NB4 (cell line): Measurements from ENCODE around the gene ERVH48-1.

Experiments
- DNase-seq: peaks from one replicate; pipeline ENCODE4 v3.0.0; 2010; ENCODE audit warnings: low read depth
- H3K4me3 ChIP-seq: one replicate; pipeline ENCODE4 v1.5.1; 2011; ENCODE audit warnings: mild to moderate bottlenecking, low read depth, low read length, moderate library complexity
- MAX ChIP-seq: IDR thresholded peaks from 2 replicates; pipeline ENCODE4 v1.6.1; 2011; ENCODE audit warnings: low read depth, low read length
- MYC ChIP-seq: IDR thresholded peaks from 2 replicates; pipeline ENCODE4 v1.6.1; 2011; ENCODE audit warnings: low read depth, low read length
- POLR2A ChIP-seq: IDR thresholded peaks from 2 replicates; pipeline ENCODE4 v1.6.1; 2011; ENCODE audit warnings: mild to moderate bottlenecking; ENCODE audit not compliant: insufficient read length; ENCODE audit errors: extremely low read depth
- TF ChIP-seq, protein P1 (sequence below): IDR thresholded peaks from one replicate; pipeline ENCODE4 v1.5.1; 2012; ENCODE audit warnings: low read depth, low read length

ERVH48-1 gene

GRCh38 chr21:42925114-42925926 lies at the start of gene ERVH48-1:
Gene ERVH48-1 (minus strand): TSS chr21:42925630. CDS start chr21:42919006, 6,624 bp downstream.
- TF ChIP-seq MAX = no peak
- TF ChIP-seq, protein P1, sequence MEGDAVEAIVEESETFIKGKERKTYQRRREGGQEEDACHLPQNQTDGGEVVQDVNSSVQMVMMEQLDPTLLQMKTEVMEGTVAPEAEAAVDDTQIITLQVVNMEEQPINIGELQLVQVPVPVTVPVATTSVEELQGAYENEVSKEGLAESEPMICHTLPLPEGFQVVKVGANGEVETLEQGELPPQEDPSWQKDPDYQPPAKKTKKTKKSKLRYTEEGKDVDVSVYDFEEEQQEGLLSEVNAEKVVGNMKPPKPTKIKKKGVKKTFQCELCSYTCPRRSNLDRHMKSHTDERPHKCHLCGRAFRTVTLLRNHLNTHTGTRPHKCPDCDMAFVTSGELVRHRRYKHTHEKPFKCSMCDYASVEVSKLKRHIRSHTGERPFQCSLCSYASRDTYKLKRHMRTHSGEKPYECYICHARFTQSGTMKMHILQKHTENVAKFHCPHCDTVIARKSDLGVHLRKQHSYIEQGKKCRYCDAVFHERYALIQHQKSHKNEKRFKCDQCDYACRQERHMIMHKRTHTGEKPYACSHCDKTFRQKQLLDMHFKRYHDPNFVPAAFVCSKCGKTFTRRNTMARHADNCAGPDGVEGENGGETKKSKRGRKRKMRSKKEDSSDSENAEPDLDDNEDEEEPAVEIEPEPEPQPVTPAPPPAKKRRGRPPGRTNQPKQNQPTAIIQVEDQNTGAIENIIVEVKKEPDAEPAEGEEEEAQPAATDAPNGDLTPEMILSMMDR = no peak
- TF ChIP-seq MYC = no peak
- no peak for TF ChIP-seq POLR2A
- H3K4me3 ChIP-seq = no peak within 1 kb of the TSS
- peak; percentile 68 for DNase-seq

GRCh38 chr21:42973991-42974831 lies 48.8 kb upstream of the ERVH48-1 start, which contains the start of gene PKNOX1:
Gene PKNOX1 (plus strand): TSS chr21:42974562. CDS start chr21:43004382, 29,820 bp downstream.
- H3K4me3 ChIP-seq = peak within 1 kb of the TSS; percentile 87
- peak; percentile 98 for DNase-seq
- TF ChIP-seq MAX = peak; percentile 72
- TF ChIP-seq, protein P1 = no peak
- peak; percentile 54 for TF ChIP-seq POLR2A
- TF ChIP-seq MYC = peak; percentile 67

DNA sequence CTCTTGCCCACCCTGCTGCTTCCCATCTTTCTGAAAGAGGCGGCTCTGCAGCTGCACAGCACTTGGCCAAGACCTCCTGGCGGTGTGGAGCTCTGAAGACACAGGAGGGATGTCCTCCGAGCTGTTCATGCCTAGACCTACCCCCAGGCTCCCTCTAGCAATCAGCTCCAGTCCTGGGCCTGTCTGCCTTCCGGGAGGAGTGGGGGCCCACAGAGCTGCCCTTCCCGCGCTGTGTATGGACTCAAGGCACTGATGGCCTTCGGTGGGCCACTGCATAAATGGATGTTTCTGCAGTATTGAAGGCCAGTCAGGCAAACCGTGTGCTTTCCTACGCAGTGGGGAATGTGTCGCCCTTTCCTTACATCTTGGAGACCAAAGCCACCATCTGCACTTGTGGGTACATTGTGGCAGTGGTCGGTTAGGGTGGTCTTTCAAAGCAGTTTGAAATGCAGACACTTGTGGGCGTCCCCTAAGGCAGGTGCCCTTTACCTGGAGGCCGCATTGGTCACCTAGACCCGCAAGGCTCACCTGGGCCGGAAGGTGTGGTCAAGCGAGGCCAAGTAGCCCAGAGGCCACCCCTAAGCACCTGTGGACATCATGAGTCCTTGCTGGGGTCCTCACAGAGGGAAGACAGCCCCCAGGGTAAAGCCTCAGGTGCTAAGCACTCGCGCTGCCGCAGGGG lies 48.0 kb upstream of the ERVH48-1 start:
- H3K4me3 ChIP-seq = peak overlapping the region; percentile 53
- no peak for TF ChIP-seq MAX
- TF ChIP-seq MYC = no peak
- no peak for TF ChIP-seq POLR2A
- TF ChIP-seq, protein P1 = no peak
- DNase-seq = no peak

GRCh38 chr21:42971897-42972275 lies 46.5 kb upstream of the ERVH48-1 start:
- no peak overlapping the region for H3K4me3 ChIP-seq
- DNase-seq = no peak
- TF ChIP-seq, protein P1 = no peak
- TF ChIP-seq POLR2A (no peak), MYC (no peak), MAX (no peak)

GRCh38 chr21:42970946-42971653 lies 45.7 kb upstream of the ERVH48-1 start:
- no peak for DNase-seq
- no peak overlapping the region for H3K4me3 ChIP-seq
- TF ChIP-seq MAX (no peak), POLR2A (no peak), MYC (no peak)
- TF ChIP-seq, protein P1 = no peak
